Measurements from ENCODE around the gene SPDYE16. TPM values are rescaled to one million over a fixed set of nuclear protein-coding genes. Genes with fewer than 3 reads are reported as not detected.

Gene SPDYE16
- total RNA-seq, 1 experiment from 2014 or later = not detected

- H3F3A ChIP-seq (ENCODE audit: low read length, unreplicated experiment) = no peaks in the 10 kb centered on the region
- TF ChIP-seq EZH2 (IDR thresholded peaks at IDR 0.05; ENCODE audit: low read length, unreplicated experiment) (no peak), CTCF (conservative IDR thresholded peaks at IDR 0.05; ENCODE audit: low read depth, low read length) (peak; percentile 76)
- no peaks in the 10 kb centered on the region for H3K9me2 ChIP-seq (replicated peaks; ENCODE audit: low read length)
- no peaks in the 10 kb centered on the region for H3K36me3 ChIP-seq (ENCODE audit: low read depth, low read length)
- H3K4me1 ChIP-seq (ENCODE audit: insufficient read depth, low read length) = peaks cover 18% of the 10 kb centered on the region
- ChIA-PET CTCF (no interaction called here), POLR2A (ENCODE audit: unreplicated experiment) (interaction anchor here (0.6 kb wide), 1 partner anchor 210 kb away, joined by 4 read pairs; no protein-coding TSS in a partner anchor)
- no peak overlapping the region for H3K27ac ChIP-seq (ENCODE audit: low read length)
- no peak overlapping the region; the same call in 1 of the 2 replicates for H3K4me2 ChIP-seq (ENCODE audit: low read length)
- H4K20me1 ChIP-seq (ENCODE audit: low read length) = no peaks in the 10 kb centered on the region
- H3K9me3 ChIP-seq (ENCODE audit: low read length) = no peaks in the 10 kb centered on the region
- H3K9ac ChIP-seq (ENCODE audit: low read length) = no peak overlapping the region
- peak; percentile 51 for DNase-seq
- peak; percentile 25 for ATAC-seq
- H3K4me3 ChIP-seq (ENCODE audit: low read length) = no peak overlapping the region
- H3K79me2 ChIP-seq (ENCODE audit: low read length) = no peaks in the 10 kb centered on the region
- H3K27me3 ChIP-seq (ENCODE audit: low read length) = no peaks in the 10 kb centered on the region
- no TSS peak for BruUV-seq (replicated peaks)
- no peak overlapping the region for H2AFZ ChIP-seq (ENCODE audit: low read length)
- intact Hi-C loops (cut with micrococcal nuclease) = no loop called here
Observed at GRCh38 chr7:76515999-76516443, 27.1 kb downstream of the SPDYE16 start.

- Histone ChIP-seq H3K9me3 (ENCODE audit: low read length) (no peaks in the 10 kb centered on the region), H3F3A (ENCODE audit: low read length, unreplicated experiment) (no peaks in the 10 kb centered on the region), H3K79me2 (ENCODE audit: low read length) (no peaks in the 10 kb centered on the region), H3K27ac (ENCODE audit: low read length) (no peak overlapping the region), H3K9me2 (replicated peaks; ENCODE audit: low read length) (no peaks in the 10 kb centered on the region), H4K20me1 (ENCODE audit: low read length) (no peaks in the 10 kb centered on the region), H3K9ac (ENCODE audit: low read length) (no peak overlapping the region), H3K36me3 (ENCODE audit: low read depth, low read length) (no peaks in the 10 kb centered on the region), H3K4me1 (ENCODE audit: insufficient read depth, low read length) (peaks cover 18% of the 10 kb centered on the region), H3K27me3 (ENCODE audit: low read length) (no peaks in the 10 kb centered on the region), H3K4me2 (ENCODE audit: low read length) (no peak overlapping the region), H3K4me3 (ENCODE audit: low read length) (no peak overlapping the region), H2AFZ (ENCODE audit: low read length) (no peak overlapping the region)
- ATAC-seq (no peak), DNase-seq (no peak)
- CTCF ChIA-PET = no interaction called here
- intact Hi-C loops (cut with micrococcal nuclease) = no loop called here
- TF ChIP-seq CTCF (conservative IDR thresholded peaks at IDR 0.05; ENCODE audit: low read depth, low read length) (no peak), EZH2phosphoT487 (IDR thresholded peaks at IDR 0.05; ENCODE audit: borderline replicate concordance, low read length) (no peak), EZH2 (IDR thresholded peaks at IDR 0.05; ENCODE audit: low read length, unreplicated experiment) (no peak)
- POLR2A ChIA-PET (ENCODE audit: unreplicated experiment) = interaction anchor here (0.6 kb wide), 1 partner anchor 209 kb away, joined by 4 read pairs; no protein-coding TSS in a partner anchor
- no TSS peak for BruUV-seq (replicated peaks)
Observed at GRCh38 chr7:76514926-76515771, 27.9 kb downstream of the SPDYE16 start.
